ENCODE measurements around the gene CCDC86. TPM values are rescaled to one million over a fixed set of nuclear protein-coding genes. Genes with fewer than 3 reads are reported as not detected.

The CCDC86 gene
- total and polyA plus RNA-seq, 2 of the 4 experiments (the other 2 are of a cell fraction), result 9.5 to 34.0 TPM

DNA sequence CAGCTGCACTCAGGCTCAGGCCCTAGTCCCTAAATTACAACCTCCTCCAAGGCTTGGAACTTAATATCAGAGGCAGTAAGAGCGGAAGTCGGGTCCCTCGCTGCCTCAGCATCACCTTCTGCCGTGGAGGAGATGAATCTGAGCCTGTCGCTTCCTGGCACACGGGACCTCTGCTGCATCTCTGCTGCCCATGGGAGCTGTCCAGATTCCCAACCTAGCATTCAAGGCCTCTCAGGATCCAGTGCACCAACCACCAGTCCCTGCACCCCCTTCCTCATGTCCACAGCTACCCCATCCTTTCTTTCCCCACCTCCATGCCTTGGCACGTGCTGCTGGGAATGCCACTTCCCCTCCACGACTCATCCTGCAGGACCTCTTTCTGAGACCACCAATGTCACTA is 16.3 kb downstream of the CCDC86 start:
- Histone ChIP-seq H2AFZ (replicated peaks; ENCODE audit: low read length, poor library complexity) (peak overlapping the region; percentile 60), H3K18ac (ENCODE audit: low read depth, low read length) (no peak overlapping the region), H3K27ac (ENCODE audit: insufficient read depth, low read length) (no peak overlapping the region), H3K4me2 (ENCODE audit: low read depth, low read length) (no peak overlapping the region), H3K4me3 (ENCODE audit: insufficient read depth, low read depth, low read length) (no peak overlapping the region), H2BK120ac (ENCODE audit: low read depth, low read length) (no peak overlapping the region), H3K4ac (ENCODE audit: low read depth, low read length) (no peak overlapping the region; the same call in 1 of the 2 replicates), H3K27me3 (ENCODE audit: control insufficient read depth, insufficient read depth, low read length) (peaks cover 4% of the 10 kb centered on the region; the same call in 1 of the 2 replicates), H2BK5ac (ENCODE audit: low read depth, low read length, poor library complexity, severe bottlenecking) (peak overlapping the region; percentile 35), H4K91ac (ENCODE audit: insufficient read depth, low read depth, low read length) (no peak overlapping the region; the same call in 1 of the 2 replicates), H3K9me3 (ENCODE audit: control insufficient read depth, insufficient read depth, low read length) (no peaks in the 10 kb centered on the region), H3K23ac (ENCODE audit: low read depth, low read length) (no peak overlapping the region), H4K5ac (ENCODE audit: low read depth, low read length) (no peak overlapping the region), H3K4me1 (ENCODE audit: control insufficient read depth, insufficient read depth, low read length) (peaks cover 7% of the 10 kb centered on the region), H4K20me1 (ENCODE audit: insufficient read depth, low read length) (no peaks in the 10 kb centered on the region), H3K56ac (ENCODE audit: extremely low read depth, insufficient read depth, low read length) (no peak overlapping the region), H2AK9ac (replicated peaks; ENCODE audit: low read depth, low read length, poor library complexity) (no peak overlapping the region), H3K36me3 (ENCODE audit: control insufficient read depth, insufficient read depth, low read length) (no peaks in the 10 kb centered on the region), H3K9me1 (ENCODE audit: insufficient read depth, low read length) (peaks cover 2% of the 10 kb centered on the region; the same call in 1 of the 2 replicates), H3K79me1 (ENCODE audit: low read depth in 1 of 2, low read length in 2 of 2) (no peaks in the 10 kb centered on the region), H2BK15ac (ENCODE audit: low read depth, low read length) (no peak overlapping the region), H4K8ac (ENCODE audit: low read depth in 2 of 2, low read length in 2 of 2) (no peak overlapping the region), H3K14ac (replicated peaks; ENCODE audit: low read depth, low read length) (no peak overlapping the region; the same call in 1 of the 2 replicates), H2AK5ac (ENCODE audit: low read depth, low read length) (no peak overlapping the region), H3K9ac (ENCODE audit: low read depth, low read length) (no peak overlapping the region), H2BK20ac (ENCODE audit: low read depth, low read length) (0 out of 2 replicates have a peak overlapping the region, but pooled peaks have one; percentile 48)
- dilution Hi-C loops (cut with HindIII; ENCODE audit: low sequenced_read_pairs, unreplicated experiment) (no loop called here), in situ Hi-C loops (cut with MboI; ENCODE audit: low sequenced_read_pairs) (no loop called here), intact Hi-C loops (cut with micrococcal nuclease) (no loop called here)
- no peak for DNase-seq
- POLR2A ChIA-PET (ENCODE audit: unreplicated experiment), result no interaction called here
- CTCF ChIA-PET, result no interaction called here
- WGBS, 2 experiments (ENCODE audit: extremely low coverage in 2 of 2, insufficient read length in 1 of 2), result 87% methylated on average over 7 of the region's 8 CpGs; no CpG with 5 or more reads in 1 of the 2 experiments
- no TSS peak for BruUV-seq (replicated peaks)
- ATAC-seq (ENCODE audit: low read depth), result peak; percentile 8; the same call in 1 of the 2 replicates
- TF ChIP-seq RCOR1 (IDR thresholded peaks at IDR 0.05; ENCODE audit: insufficient replicate concordance, low read length) (no peak), BHLHE40 (IDR thresholded peaks at IDR 0.05; ENCODE audit: low read depth, low read length) (no peak), SMC3 (IDR thresholded peaks at IDR 0.05; ENCODE audit: low read depth, low read length) (no peak), CHD1 (IDR thresholded peaks at IDR 0.05; ENCODE audit: low read depth, low read length) (no peak), RFX5 (IDR thresholded peaks at IDR 0.05; ENCODE audit: low read depth, low read length) (no peak), MAFK (IDR thresholded peaks at IDR 0.05; ENCODE audit: low read depth, low read length) (no peak), CEBPB (IDR thresholded peaks at IDR 0.05; ENCODE audit: low read depth, low read length) (no peak), MXI1 (IDR thresholded peaks at IDR 0.05; ENCODE audit: borderline replicate concordance, low read depth, low read length) (no peak), POLR2A (IDR thresholded peaks at IDR 0.05; ENCODE audit: low read depth, low read length) (no peak), FOS (IDR thresholded peaks at IDR 0.05; ENCODE audit: low read depth, low read length) (no peak), RAD21 (IDR thresholded peaks at IDR 0.05; ENCODE audit: low read length) (no peak), NFE2L2 (IDR thresholded peaks at IDR 0.05; ENCODE audit: low read depth, low read length) (no peak), MAZ (IDR thresholded peaks at IDR 0.05; ENCODE audit: borderline replicate concordance, low read depth, low read length) (no peak)
- TF ChIP-seq, protein P1, sequence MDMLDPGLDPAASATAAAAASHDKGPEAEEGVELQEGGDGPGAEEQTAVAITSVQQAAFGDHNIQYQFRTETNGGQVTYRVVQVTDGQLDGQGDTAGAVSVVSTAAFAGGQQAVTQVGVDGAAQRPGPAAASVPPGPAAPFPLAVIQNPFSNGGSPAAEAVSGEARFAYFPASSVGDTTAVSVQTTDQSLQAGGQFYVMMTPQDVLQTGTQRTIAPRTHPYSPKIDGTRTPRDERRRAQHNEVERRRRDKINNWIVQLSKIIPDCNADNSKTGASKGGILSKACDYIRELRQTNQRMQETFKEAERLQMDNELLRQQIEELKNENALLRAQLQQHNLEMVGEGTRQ (IDR thresholded peaks at IDR 0.05; ENCODE audit: low read depth, low read length), result no peak
- TF ChIP-seq, protein P2, sequence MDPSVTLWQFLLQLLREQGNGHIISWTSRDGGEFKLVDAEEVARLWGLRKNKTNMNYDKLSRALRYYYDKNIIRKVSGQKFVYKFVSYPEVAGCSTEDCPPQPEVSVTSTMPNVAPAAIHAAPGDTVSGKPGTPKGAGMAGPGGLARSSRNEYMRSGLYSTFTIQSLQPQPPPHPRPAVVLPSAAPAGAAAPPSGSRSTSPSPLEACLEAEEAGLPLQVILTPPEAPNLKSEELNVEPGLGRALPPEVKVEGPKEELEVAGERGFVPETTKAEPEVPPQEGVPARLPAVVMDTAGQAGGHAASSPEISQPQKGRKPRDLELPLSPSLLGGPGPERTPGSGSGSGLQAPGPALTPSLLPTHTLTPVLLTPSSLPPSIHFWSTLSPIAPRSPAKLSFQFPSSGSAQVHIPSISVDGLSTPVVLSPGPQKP (IDR thresholded peaks at IDR 0.05; ENCODE audit: borderline replicate concordance, low read depth, low read length), result no peak
- TF ChIP-seq, protein P3, sequence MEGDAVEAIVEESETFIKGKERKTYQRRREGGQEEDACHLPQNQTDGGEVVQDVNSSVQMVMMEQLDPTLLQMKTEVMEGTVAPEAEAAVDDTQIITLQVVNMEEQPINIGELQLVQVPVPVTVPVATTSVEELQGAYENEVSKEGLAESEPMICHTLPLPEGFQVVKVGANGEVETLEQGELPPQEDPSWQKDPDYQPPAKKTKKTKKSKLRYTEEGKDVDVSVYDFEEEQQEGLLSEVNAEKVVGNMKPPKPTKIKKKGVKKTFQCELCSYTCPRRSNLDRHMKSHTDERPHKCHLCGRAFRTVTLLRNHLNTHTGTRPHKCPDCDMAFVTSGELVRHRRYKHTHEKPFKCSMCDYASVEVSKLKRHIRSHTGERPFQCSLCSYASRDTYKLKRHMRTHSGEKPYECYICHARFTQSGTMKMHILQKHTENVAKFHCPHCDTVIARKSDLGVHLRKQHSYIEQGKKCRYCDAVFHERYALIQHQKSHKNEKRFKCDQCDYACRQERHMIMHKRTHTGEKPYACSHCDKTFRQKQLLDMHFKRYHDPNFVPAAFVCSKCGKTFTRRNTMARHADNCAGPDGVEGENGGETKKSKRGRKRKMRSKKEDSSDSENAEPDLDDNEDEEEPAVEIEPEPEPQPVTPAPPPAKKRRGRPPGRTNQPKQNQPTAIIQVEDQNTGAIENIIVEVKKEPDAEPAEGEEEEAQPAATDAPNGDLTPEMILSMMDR (conservative IDR thresholded peaks at IDR 0.05; ENCODE audit: low read depth, low read length), result no peak

All from IMR-90 (cell line).